PC-3 (cell line): Measurements from ENCODE around the gene DPP8. TPM values are rescaled to one million over a fixed set of nuclear protein-coding genes. Genes with fewer than 3 reads are reported as not detected.

ENCODE experiments used
- ATAC-seq: fragments of 200-7000 bp; cut with Tn5 transposase; 2 replicates; pipeline ENCODE4 v1.9.1; 2020; ENCODE audit warnings: mild to moderate bottlenecking, moderate library complexity
- BruUV-seq: library from RNA; stranded (reverse); fragments of 400-500 nt; replicated peaks from 2 replicates; lab custom pipeline; 2021; lab: Mats Ljungman, UMichigan
- CTCF ChIA-PET: fragments of 300-600 bp; sonication (Branson Sonifier 250); formaldehyde crosslinking; loops from one replicate; lab custom pipeline; 2022; ENCODE audit warnings: antibody characterized with exemption; lab: Charles Lee
- POLR2A ChIA-PET: fragments of 300-600 bp; sonication (Branson Sonifier 250); formaldehyde crosslinking; loops from one replicate; lab custom pipeline; 2022; ENCODE audit warnings: antibody characterized with exemption; ENCODE audit not compliant: unreplicated experiment; lab: Charles Lee
- DNase-seq: peaks from one replicate; pipeline ENCODE4 v3.0.0-alpha.2; 2015
- H2AFZ ChIP-seq: fragments of 300-600 bp; sonication (generic); 2 replicates; pipeline ENCODE4 v1.6.0; 2016; ENCODE audit warnings: antibody characterized with exemption, low read length
- H3F3A ChIP-seq: fragments of 300-600 bp; sonication (generic); one replicate; pipeline ENCODE4 v1.6.0; 2017; ENCODE audit warnings: antibody characterized with exemption, low read length, control low read depth, mild to moderate bottlenecking; ENCODE audit not compliant: unreplicated experiment
- H3K27ac ChIP-seq: fragments of 300-600 bp; sonication (generic); 2 replicates; pipeline ENCODE4 v1.5.1; 2016; ENCODE audit warnings: mild to moderate bottlenecking, low read length
- H3K27me3 ChIP-seq: fragments of 300-600 bp; sonication (generic); 2 replicates; pipeline ENCODE4 v1.6.1; 2016; ENCODE audit warnings: low read length, mixed read lengths
- H3K36me3 ChIP-seq: fragments of 300-600 bp; sonication (generic); 2 replicates; pipeline ENCODE4 v1.6.1; 2016; ENCODE audit warnings: low read depth, mixed run types, low read length, mixed read lengths
- H3K4me1 ChIP-seq: fragments of 300-600 bp; sonication (generic); 2 replicates; pipeline ENCODE4 v1.5.1; 2016; ENCODE audit warnings: low read length; ENCODE audit not compliant: insufficient read depth
- H3K4me2 ChIP-seq: fragments of 300-600 bp; sonication (generic); 2 replicates; pipeline ENCODE4 v1.6.0; 2016; ENCODE audit warnings: low read length
- H3K4me3 ChIP-seq: fragments of 300-600 bp; sonication (generic); 2 replicates; pipeline ENCODE4 v1.5.1; 2016; ENCODE audit warnings: mild to moderate bottlenecking, low read length, mixed read lengths
- H3K79me2 ChIP-seq: fragments of 300-600 bp; sonication (generic); 2 replicates; pipeline ENCODE4 v1.6.1; 2017; ENCODE audit warnings: low read length, mixed read lengths
- H3K9ac ChIP-seq: fragments of 300-600 bp; sonication (generic); 2 replicates; pipeline ENCODE4 v1.6.0; 2016; ENCODE audit warnings: mild to moderate bottlenecking, low read length
- H3K9me2 ChIP-seq: fragments of 300-600 bp; sonication (generic); replicated peaks from 2 replicates; pipeline ENCODE4 v1.6.1; 2016; ENCODE audit warnings: mixed run types, low read length, mixed read lengths
- H3K9me3 ChIP-seq: fragments of 300-600 bp; sonication (generic); 2 replicates; pipeline ENCODE4 v1.6.1; 2016; ENCODE audit warnings: low read length, mixed read lengths
- H4K20me1 ChIP-seq: fragments of 300-600 bp; sonication (generic); 2 replicates; pipeline ENCODE4 v1.6.1; 2016; ENCODE audit warnings: low read length, mixed read lengths
- CTCF ChIP-seq: fragments of 300-600 bp; sonication (generic); conservative IDR thresholded peaks from 2 replicates; pipeline ENCODE4 v1.5.1; 2017; ENCODE audit warnings: antibody characterized with exemption, low read depth, mild to moderate bottlenecking, low read length
- EZH2 ChIP-seq: fragments of 300-600 bp; sonication (generic); IDR thresholded peaks from one replicate; pipeline ENCODE4 v1.6.1; 2017; ENCODE audit warnings: antibody characterized with exemption, mild to moderate bottlenecking, low read length; ENCODE audit not compliant: unreplicated experiment
- EZH2phosphoT487 ChIP-seq: fragments of 300-600 bp; sonication (generic); IDR thresholded peaks from 2 replicates; pipeline ENCODE4 v1.6.1; 2018; ENCODE audit warnings: mild to moderate bottlenecking, antibody characterized with exemption, low read length, borderline replicate concordance
- intact Hi-C: fragments of 100-400 bp; cut with micrococcal nuclease; formaldehyde crosslinking; loops from 2 replicates; pipeline ENCODE4 v1.9.0; 2023
- total RNA-seq: library from RNA; depleted of rRNA; stranded (reverse); fragments of >200 nt; gene quantifications from 2 replicates; pipeline ENCODE4 v1.2.3, GENCODE V29; 2014

Gene DPP8
- total RNA-seq, 1 experiment from 2014 or later = 20.6 TPM

GRCh38 chr15:65547841-65548240, 30.4 kb upstream of the DPP8 start:
- DNase-seq = no peak
- POLR2A ChIA-PET = no interaction called here
- CTCF ChIA-PET = no interaction called here

GRCh38 chr15:65541231-65541820, 23.8 kb upstream of the DPP8 start:
- no peak overlapping the region for H3K4me2 ChIP-seq
- H3K9ac ChIP-seq = no peak overlapping the region
- intact Hi-C loops = no loop called here
- peaks cover 16% of the 10 kb centered on the region; the same call in 1 of the 2 replicates for H4K20me1 ChIP-seq
- H3K9me2 ChIP-seq = no peaks in the 10 kb centered on the region
- TF ChIP-seq EZH2phosphoT487 = no peak
- no peak for TF ChIP-seq EZH2
- TF ChIP-seq CTCF = no peak
- CTCF ChIA-PET = no interaction called here
- no peak overlapping the region for H3K4me3 ChIP-seq
- peaks cover 82% of the 10 kb centered on the region for H3K79me2 ChIP-seq
- no peaks in the 10 kb centered on the region for H3K27me3 ChIP-seq
- no peak for ATAC-seq
- BruUV-seq = no TSS peak
- H2AFZ ChIP-seq = no peak overlapping the region
- H3K4me1 ChIP-seq = no peaks in the 10 kb centered on the region
- H3K36me3 ChIP-seq = no peaks in the 10 kb centered on the region
- H3K27ac ChIP-seq = no peak overlapping the region
- no peaks in the 10 kb centered on the region for H3K9me3 ChIP-seq
- H3F3A ChIP-seq = no peaks in the 10 kb centered on the region
- no peak for DNase-seq
- POLR2A ChIA-PET = no interaction called here

More at GRCh38 chr15:65547841-65548240, 30.4 kb upstream of the DPP8 start:
- no peak overlapping the region for H2AFZ ChIP-seq
- peaks cover 71% of the 10 kb centered on the region for H3K79me2 ChIP-seq
- no peaks in the 10 kb centered on the region for H3K36me3 ChIP-seq
- no peak for TF ChIP-seq EZH2
- TF ChIP-seq CTCF = no peak
- no peak for TF ChIP-seq EZH2phosphoT487
- H3K27me3 ChIP-seq = no peaks in the 10 kb centered on the region
- no peaks in the 10 kb centered on the region for H3K4me1 ChIP-seq
- H4K20me1 ChIP-seq = peaks cover 4% of the 10 kb centered on the region; the same call in 1 of the 2 replicates
- no peak overlapping the region for H3K27ac ChIP-seq
- no peaks in the 10 kb centered on the region for H3K9me3 ChIP-seq
- no peaks in the 10 kb centered on the region for H3K9me2 ChIP-seq
- intact Hi-C loops = no loop called here
- BruUV-seq = no TSS peak
- no peak overlapping the region for H3K4me2 ChIP-seq
- H3K4me3 ChIP-seq = no peak overlapping the region
- no peak for ATAC-seq
- no peak overlapping the region for H3K9ac ChIP-seq
- no peaks in the 10 kb centered on the region for H3F3A ChIP-seq

- Histone ChIP-seq H3F3A (no peaks in the 10 kb centered on the region), H3K27me3 (no peaks in the 10 kb centered on the region), H3K4me3 (no peak overlapping the region), H3K27ac (no peak overlapping the region), H3K9ac (no peak overlapping the region), H3K9me3 (no peaks in the 10 kb centered on the region), H3K9me2 (no peaks in the 10 kb centered on the region), H3K36me3 (no peaks in the 10 kb centered on the region), H3K79me2 (peaks cover 85% of the 10 kb centered on the region), H3K4me2 (no peak overlapping the region), H2AFZ (no peak overlapping the region), H3K4me1 (no peaks in the 10 kb centered on the region), H4K20me1 (peaks cover 21% of the 10 kb centered on the region; the same call in 1 of the 2 replicates)
- DNase-seq (no peak), ATAC-seq (no peak)
- no TSS peak for BruUV-seq
- TF ChIP-seq EZH2 = no peak
- TF ChIP-seq EZH2phosphoT487 = no peak
- no peak for TF ChIP-seq CTCF
- ChIA-PET CTCF (no interaction called here), POLR2A (no interaction called here)
- intact Hi-C loops = no loop called here
These were observed 22.8 kb upstream of the DPP8 start for GRCh38 chr15:65540314-65540713.
